HG02763 (cell line): ENCODE measurements around the gene IFIT1.
"Not testable (repeated sequence)": the region's sequence is repeated elsewhere in the genome, so short reads cannot be mapped to it uniquely, and the experiment has no call there.

Source experiments
- ATAC-seq: cut with Tn5 transposase; IDR thresholded peaks from one replicate; pipeline ENCODE4 v1.9.1; 2021; ENCODE audit warnings: mild to moderate bottlenecking, moderate library complexity; ENCODE audit not compliant: unreplicated experiment

The IFIT1 gene

DNA sequence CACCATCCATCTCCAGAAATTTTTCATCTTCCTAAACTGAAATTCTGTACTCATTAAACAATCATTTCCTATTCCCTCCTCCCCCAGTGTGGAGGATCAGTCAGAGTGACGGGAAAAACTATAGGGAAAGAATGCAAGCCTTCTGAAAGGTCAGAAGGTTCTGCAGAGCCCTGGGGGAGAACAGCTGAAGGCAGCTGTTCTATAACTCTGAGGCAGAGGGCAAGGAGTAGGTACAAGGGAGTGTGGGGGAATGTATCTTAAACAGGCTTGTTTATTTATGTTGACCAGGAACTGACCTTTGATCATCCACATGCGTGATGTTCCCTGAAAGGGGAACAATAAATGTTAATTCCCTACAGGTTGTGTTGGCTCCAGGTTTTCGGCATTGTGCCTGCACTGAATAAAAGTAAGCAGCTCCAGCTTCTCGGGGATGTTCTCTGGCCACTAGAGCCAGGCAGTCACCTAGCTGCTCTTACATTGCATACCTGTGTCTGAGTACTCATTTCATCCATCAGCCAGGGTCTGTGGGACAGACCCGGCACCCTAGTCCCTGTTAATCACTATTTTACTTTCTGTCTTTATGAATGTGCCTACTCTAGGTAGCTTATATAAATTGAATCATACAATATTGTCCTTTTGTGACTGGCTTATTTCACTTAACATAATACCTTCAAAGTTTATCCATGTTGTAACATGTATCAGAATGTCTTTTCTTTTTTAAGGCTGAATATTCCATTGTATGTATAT lies 5.8 kb downstream of the IFIT1 start:
- ATAC-seq: no peak

DNA sequence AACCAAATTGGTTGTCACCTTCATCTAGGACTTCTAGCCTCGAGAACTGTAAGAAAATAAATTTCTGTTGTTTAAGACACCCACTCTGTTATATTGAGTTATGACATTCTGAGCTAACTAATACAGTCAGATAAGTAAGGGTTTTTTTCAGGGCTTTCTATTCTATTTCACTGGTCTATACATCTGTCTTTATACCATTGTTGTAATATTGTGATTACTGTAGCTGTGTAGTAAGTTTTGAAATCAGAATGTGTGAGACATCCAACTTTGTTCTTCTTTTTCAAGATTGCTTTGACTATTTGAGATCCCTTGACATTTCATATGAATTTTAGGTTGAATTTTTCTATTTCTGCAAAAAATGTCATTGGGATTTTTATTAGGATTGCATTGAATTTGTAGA lies 7.5 kb downstream of the IFIT1 start:
- no peak for ATAC-seq

DNA sequence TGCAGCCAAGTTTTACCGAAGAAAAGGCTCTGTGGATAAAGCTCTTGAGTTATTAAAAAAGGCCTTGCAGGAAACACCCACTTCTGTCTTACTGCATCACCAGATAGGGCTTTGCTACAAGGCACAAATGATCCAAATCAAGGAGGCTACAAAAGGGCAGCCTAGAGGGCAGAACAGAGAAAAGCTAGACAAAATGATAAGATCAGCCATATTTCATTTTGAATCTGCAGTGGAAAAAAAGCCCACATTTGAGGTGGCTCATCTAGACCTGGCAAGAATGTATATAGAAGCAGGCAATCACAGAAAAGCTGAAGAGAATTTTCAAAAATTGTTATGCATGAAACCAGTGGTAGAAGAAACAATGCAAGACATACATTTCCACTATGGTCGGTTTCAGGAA lies 10.6 kb downstream of the IFIT1 start:
- ATAC-seq: no peak

DNA sequence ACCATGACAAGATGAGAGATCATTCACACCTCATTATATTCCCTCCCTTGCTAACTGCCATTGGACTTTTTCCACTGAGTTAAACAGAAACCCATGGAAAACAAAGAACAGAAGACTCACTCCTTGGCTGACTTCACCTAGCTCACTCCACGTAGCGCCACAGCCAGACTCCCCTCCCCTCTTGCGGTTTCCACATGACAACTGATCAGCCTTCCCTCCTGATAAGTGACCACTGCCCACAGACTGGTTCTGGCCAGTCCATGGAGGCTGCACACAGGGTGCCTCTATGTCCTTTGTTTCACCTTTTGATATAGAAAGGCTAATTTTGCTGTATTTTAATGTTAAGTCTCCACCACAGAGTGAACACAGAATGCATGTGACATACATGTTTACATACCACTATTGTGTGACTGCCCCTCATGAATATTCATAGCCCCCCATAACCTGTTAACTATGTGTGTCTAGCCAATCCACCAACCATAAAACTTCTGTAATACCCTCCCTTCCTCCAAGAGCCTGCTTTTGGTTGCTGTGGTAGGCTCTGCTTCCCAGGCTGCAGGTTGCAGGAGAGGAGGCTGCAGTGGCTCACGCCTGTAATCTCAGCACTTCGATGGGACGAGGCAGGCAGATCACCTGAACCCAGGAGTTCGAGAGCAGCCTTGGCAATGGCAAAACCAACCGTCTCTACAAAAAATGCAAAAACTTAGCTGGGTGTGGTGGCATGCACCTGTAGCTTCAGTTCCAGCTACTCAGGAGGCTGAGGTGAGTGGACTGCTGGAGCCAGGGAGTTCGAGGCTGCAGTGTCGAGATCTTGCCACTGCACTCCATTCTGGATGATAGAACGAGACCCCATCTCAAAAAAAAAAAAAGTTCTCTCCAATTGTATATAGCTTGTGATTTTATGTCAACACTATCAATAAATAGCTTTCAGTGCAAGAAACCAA lies 12.0 kb downstream of the IFIT1 start:
- ATAC-seq: no peak

DNA sequence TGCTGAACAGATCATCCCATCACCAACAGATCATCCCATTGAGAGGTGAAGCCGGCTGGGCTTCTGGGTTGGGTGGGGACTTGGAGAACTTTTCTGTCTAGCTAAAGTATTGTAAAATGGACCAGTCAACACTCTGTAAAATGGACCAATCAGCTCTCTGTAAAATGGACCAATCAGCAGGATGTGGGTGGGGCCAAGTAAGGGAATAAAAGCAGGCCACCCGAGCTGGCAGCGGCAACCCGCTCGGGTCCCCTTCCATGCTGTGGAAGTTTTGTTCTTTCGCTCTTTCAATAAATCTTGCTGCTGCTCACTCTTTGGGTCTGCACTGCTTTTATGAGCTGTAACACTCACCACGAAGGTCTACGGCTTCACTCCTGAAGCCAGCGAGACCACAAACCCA lies 13.8 kb downstream of the IFIT1 start:
- not testable (repeated sequence) for ATAC-seq

DNA sequence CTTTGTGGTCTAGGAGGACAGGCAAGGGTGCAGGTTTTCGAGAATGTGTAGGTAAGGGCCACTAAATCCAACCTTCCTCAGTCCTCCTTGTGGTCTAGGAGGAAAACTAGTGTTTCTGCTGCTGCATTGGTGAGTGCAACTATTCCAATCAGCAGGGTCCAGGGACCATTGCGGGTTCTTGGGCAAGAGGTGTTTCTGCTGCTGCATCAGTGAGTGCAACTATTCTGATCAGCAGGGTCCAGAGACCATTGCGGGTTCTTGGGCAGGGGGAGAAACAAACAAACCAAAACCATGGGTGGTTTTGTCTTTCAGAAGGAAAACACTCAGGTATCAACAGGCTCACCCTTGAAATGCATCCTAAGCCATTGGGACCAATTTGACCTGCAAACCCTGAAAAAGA lies 15.4 kb downstream of the IFIT1 start:
- ATAC-seq: not testable (repeated sequence)

DNA sequence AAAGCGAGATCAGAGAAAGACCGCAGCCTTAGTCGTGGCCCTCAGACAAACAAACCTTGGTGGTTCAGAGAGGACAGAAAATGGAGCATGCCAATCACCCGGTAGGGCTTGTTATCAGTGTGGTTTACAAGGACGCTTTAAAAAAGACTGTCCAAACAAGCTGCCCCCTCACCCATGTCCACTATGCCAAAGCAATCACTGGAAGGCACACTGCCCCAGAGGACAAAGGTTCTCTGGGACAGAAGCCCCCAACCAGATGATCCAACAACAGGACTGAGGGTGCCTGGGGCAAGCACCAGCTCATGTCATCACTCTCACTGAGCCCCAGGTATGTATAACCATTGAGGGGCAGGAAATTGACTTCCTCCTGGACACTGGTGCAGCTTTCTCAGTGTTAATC lies 16.9 kb downstream of the IFIT1 start:
- ATAC-seq: not testable (repeated sequence)

DNA sequence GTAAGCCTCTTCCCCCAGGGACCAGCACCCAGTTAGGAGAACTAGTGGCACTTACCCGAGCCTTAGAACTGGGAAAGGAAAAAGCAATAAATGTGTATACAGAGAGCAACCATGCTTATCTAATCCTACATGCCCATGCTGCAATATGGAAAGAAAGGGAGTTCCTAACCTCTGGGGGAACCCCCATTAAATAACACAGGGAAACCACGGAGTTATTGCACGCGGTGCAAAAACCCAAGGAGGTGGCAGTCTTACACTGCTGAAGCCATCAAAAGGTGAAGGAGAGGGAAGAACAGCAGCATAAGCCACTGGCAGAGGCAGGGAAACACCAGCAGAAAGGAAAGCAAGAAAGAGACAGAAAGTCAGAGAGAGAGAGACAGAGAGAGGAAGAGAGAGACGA lies 18.1 kb downstream of the IFIT1 start:
- not testable (repeated sequence) for ATAC-seq

DNA sequence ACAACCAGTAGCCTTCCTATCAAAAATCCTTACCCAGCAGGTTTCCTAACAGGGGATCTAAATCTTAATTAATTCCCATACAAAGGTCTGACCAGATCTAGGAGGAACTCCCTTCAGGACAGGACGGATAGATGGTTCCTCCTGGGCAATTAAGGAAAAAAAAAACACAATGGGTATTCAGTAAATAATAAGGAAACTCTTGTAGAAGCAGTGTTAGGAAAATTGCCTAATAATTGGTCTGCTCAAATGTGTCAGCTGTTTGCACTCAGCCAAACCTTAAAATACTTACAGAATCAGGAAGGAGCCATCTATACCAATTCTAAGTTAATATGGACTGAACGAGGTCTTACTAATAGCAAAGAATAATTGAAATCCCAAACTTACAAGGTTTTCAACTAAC lies 18.7 kb downstream of the IFIT1 start:
- not testable (repeated sequence) for ATAC-seq

DNA sequence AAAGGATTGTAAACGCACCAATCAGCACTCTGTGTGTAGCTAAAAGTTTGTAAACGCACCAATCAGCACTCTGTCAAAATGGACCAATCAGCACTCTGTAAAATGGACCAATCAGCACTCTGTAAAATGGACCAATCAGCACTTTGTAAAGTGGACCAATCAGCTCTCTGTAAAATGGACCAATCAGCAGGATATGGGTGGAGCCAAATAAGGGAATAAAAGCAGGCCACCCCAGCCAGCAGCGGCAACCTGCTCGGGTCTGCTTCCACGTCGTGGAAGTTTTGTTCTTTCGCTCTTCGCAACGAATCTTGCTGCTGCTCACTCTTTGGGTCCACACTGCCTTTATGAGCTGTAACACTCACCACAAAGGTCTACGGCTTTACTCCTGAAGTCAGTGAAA lies 19.9 kb downstream of the IFIT1 start:
- not testable (repeated sequence) for ATAC-seq

DNA sequence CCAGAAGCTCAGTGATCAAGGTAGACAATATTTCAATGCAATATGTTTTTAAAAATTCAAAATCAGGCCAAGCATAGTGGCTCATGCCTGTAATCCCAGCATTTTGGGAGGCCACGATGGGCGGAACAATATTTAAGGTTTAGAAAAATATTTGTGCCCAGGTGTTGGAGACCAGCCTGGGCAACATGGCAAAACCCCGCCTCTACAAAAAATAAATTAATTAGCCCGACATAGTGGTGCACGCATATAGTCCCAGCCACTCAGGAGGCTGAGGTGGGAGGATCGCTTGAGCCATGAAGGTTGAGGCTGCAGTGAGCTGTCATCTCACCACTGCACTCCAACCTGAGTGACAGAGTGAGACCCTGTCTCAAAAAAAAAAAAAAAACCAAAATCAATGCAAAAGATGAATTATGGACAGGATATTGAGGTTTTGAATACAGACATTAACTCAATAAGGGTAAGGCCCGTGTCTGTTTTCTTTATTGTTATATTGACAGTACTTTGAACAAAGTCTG lies 21.0 kb downstream of the IFIT1 start:
- ATAC-seq: no peak

DNA sequence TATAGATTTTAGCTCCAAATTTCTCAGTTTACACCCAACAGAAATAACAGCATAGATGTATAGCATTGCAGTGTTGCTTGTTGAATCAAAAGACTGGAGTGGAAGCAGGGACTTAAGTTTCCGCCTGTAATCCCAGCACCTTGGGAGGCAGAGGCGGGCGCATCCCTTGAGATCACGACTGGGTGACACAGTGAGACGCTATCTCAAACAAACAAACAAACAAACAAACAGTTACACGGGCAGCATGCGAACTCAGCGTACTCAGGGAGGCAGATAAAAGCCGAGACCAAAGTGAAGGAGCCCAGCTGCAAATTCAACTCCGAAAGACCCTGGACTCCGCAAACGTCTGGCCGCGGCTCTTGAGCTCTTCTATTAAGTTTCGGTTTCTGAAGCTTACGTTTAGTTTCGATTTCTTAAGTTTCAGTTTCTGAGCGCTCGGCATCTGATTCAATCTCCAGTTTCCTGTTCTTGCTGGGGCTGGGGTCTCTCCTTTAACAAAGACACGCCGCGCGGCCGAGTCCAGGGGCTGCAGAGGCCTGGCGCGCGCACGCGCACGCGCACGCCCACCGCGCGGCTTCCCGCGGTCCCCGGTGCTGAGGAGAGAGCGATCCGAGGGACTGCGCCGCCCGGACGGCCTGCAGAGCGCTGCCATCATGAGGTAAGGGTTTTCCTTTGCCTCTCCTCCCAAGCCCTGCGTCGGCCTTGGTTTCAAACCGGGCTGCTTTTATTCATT lies 21.9 kb downstream of the IFIT1 start, which contains the start of gene IFIT5:
Gene IFIT5, plus strand, starts transcription at position 423 of the 733 bp plus-strand sequence. Its CDS starts 231 bp downstream, at position 654.
- peak; percentile 77 for ATAC-seq

DNA sequence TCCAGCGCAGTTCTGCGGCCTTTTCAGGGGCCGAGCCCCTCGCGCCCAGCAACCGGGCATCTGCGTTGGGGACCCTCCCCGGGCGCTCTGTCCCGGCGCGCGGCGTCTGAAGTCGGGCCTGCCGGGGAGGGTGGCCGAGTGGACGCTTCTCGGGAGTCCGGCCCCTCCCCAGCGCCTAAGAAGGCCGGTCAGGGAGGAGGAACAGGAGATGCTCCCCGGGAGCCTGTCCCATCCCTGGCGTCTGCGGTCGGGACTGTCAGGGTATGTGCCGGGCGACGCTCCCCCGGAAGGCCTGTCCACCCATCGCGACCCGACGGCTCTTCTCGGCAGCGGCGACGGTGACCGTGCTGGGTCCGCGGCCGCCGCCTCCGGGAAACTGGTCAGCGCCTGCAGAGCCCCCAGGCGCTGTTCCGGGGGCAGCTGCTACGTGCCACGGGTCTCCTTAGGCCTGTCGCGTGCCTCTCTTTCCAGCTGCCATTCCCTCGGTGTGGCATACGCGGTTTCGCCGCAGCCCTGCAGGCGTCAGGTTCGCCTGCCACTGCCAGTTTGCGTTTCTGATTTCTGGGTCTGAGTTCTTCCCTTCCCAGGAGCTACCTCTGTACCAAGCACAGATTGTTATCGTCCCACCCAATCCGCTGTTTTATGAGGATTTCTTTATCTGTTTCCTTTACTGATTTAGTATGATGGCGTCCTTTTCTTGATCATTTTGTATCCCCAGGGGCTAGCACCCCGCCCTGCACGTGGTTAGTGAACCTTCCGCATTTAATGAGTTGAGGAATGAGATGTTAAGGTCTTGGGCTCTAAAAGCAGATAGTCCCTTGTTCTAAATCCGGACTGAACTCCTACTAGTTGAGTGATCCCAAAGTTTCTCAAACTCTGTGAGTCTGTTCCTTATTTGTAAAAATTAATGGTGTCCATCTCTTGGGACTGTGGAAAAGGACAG lies 22.7 kb downstream of the IFIT1 start:
- peak; percentile 32 for ATAC-seq

DNA sequence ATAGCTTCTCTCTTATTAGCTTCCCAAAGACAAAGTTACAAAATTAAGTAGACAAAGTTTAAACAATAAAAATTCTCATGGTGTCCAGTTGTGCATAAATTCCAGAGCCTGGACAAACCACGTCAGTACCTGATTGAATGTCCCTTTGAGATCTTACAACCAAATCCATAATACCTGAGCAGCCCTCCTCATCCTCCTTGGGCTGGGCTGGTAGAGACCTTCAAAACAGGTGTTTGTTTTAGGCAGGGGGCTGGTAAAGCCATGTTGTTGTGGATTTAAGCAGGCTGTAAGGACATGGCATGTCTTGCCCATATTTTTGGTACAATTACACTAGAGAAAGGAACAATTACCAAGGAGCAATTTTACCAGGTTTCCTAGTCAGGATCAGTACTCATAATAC lies 24.0 kb downstream of the IFIT1 start:
- ATAC-seq: no peak

DNA sequence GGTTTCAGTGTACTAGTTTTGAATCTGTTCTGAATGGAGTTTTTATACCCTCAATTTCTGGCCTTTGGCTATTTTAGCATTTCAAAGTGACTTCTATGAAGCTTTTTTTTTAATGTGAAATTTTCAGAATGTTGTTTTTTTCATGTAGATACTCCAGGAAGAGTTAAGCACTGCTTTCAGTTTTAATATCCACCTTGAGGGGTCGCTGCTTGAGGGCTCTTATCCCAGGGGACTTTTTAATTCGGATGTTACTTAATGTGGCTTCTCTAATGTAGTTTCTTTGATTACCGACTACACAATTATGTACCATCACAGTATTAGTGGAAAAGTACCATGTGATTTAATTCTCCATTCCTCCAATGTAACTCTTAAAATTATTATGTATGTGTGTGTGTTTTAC lies 27.1 kb downstream of the IFIT1 start:
- no peak for ATAC-seq

DNA sequence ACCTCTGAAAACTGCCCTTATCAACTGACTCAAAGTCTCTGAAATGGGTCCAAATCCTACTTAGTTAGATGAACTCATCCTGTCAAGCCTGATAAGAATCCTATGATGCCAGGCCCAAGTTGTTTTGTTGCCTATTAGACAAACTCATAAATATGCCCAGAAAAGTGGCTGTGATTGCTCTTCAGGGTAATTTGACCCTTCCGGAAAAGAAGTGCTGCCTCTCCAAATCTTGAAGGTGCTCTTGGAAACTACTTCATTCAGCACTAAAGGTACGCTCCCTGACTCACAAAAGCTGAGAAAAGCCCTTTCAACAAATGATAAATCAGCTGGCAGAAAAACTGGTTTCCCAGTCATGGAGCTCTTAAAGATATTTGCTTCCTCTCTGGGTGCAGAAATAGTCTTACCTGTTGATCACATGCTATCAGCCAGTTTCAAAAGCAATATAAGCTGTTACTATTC lies 28.6 kb downstream of the IFIT1 start:
- no peak for ATAC-seq

DNA sequence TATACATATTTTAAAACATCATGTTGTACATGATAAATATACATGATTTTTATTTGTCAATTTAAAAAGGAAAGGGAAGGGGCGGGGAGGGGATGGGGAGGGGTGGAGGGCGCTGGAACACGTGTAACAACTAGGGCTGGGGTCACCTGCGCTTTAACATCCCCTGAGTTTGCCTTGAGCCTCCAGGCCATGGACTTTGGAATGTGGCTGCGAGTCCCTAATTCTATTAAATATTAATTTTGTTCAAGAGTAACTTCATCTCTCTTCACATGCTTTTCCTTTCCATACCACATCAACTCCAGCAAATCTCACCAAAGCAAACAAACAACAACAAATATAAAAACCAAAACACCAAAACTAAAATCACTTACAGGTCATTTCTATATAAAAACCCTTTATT lies 32.6 kb downstream of the IFIT1 start:
- no peak for ATAC-seq

DNA sequence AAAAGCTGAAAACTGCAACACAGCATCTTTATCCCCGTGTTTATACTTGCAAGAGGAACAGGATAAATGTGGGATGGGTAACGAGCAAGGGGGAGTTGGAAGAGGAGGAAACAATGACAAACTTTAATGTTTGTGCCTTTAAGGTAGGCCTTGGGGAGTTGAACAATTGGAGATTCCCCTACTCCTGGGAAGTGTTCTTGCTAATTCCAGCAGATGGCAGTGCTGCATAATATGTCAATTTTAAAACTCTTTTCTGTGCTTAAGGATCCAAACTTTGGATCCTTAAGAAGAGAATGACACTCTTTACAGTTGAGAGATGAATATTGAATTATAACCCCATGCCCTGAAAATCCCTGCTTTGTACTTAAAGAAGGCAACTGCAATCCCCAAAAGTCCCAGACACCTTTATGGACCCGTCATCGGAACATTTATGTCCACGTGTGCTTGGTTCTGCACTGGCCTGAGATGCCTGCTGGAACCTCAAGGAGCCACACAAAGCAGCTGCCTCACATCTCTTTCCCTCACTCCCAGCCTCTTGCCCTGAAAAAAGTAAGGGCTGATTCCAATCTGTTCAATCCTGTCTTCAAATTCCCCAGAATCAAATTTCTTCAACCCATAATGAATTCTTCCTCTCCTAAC lies 33.9 kb downstream of the IFIT1 start:
- ATAC-seq: no peak

DNA sequence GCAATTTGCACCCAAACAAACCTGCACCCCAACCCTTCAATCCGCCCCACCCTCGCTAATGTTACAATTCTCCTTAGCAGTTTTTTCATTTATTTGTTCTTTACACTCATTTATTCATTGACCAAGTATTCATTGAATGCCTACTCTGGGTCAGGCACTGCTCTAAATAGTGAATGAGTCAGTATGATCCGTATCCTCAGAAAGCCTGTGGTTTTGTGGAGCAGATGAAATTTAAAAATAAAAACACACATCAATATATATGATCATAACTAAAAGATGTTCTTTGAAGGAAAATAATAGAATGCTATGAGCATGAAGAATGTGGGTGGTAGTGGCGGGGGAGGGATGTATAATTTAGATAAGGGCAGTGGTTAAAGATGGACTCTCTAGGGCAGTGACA lies 35.2 kb downstream of the IFIT1 start:
- no peak for ATAC-seq
